Spleen (tissue), 11 donors: ENCODE measurements around the gene ITSN1. TPM values are rescaled to one million over a fixed set of nuclear protein-coding genes. Genes with fewer than 3 reads are reported as not detected.
A peak's percentile ranks its signal among the peaks of the same experiment; 100 is the strongest.

Source experiments
- DNase-seq: peaks from one replicate; pipeline ENCODE4 v3.0.0-alpha.2; 2020
- H3K27ac ChIP-seq, 8 donors: fragments of 200-600 bp; sonication (generic) in 7 of 8; 1 replicate in 4 of 8; 2 replicates in 4 of 8; pipeline versions ENCODE4 v1.5.0 to v1.8.0; 2016 to 2021; ENCODE audit warnings: inconsistent platforms in 4 of 8, mild to moderate bottlenecking in 4 of 8, moderate library complexity in 1 of 8
- H3K27me3 ChIP-seq, 7 donors: fragments of 200-600 bp; sonication (generic) in 6 of 7; replicated peaks in 1 of 7; 1 replicate in 4 of 7; 2 replicates in 3 of 7; pipeline versions ENCODE4 v1.5.0 to v1.8.0; 2016 to 2021; ENCODE audit warnings: inconsistent platforms in 3 of 7, mild to moderate bottlenecking in 1 of 7
- H3K36me3 ChIP-seq, 6 donors: fragments of 200-600 bp; sonication (generic) in 5 of 6; 1 replicate in 4 of 6; 2 replicates in 2 of 6; pipeline versions ENCODE4 v1.5.0 to v1.8.0; 2016 to 2021; ENCODE audit warnings: inconsistent platforms in 2 of 6
- H3K4me1 ChIP-seq, 6 donors: fragments of 200-600 bp; sonication (generic) in 5 of 6; 1 replicate in 3 of 6; 2 replicates in 3 of 6; pipeline versions ENCODE4 v1.5.0 to v1.8.0; 2016 to 2021; ENCODE audit warnings: inconsistent platforms in 3 of 6
- H3K4me3 ChIP-seq, 8 donors: fragments of 200-600 bp; sonication (generic) in 7 of 8; 1 replicate in 4 of 8; 2 replicates in 4 of 8; pipeline versions ENCODE4 v1.5.0 to v1.8.0; 2016 to 2021; ENCODE audit warnings: inconsistent platforms in 4 of 8, mild to moderate bottlenecking in 4 of 8, moderate library complexity in 2 of 8
- H3K9me3 ChIP-seq, 8 donors: fragments of 200-600 bp; sonication (generic) in 7 of 8; 1 replicate in 4 of 8; 2 replicates in 4 of 8; pipeline versions ENCODE4 v1.5.0 to v1.8.0; 2016 to 2021; ENCODE audit warnings: inconsistent platforms in 4 of 8
- CTCF ChIP-seq, 11 experiments: fragments of 200-600 bp in 7 of 11; fragments of 450-650 bp in 4 of 11; sonication (generic) in 4 of 11; IDR thresholded peaks in 8 of 11; conservative IDR thresholded peaks in 3 of 11; 1 replicate in 7 of 11; 2 replicates in 4 of 11; pipeline versions ENCODE4 v1.4.0 to v1.8.0; 2016 to 2021; ENCODE audit warnings: antibody characterized with exemption in 11 of 11, inconsistent platforms in 4 of 11, mild to moderate bottlenecking in 1 of 11
- POLR2A ChIP-seq, 3 donors: fragments of 450-650 bp; IDR thresholded peaks; one replicate each; pipeline ENCODE4 v1.5.1; 2017; ENCODE audit warnings: antibody characterized with exemption in 3 of 3, mild to moderate bottlenecking in 1 of 3
- POLR2AphosphoS5 ChIP-seq, 3 donors: sonication (generic); formaldehyde crosslinking; IDR thresholded peaks; one replicate each; pipeline ENCODE4 v1.5.1; 2017; ENCODE audit warnings: antibody characterized with exemption in 3 of 3
- WGBS, 5 donors: extraction: QIAGEN DNeasy Blood & Tissue Kit in 3 of 5; methylation state at CpG; one replicate each; pipeline versions ENCODE4 v1.1.5 to v1.1.7; 2013 to 2018; 5-methylcytosine and 5-hydroxymethylcytosine counted together
- intact Hi-C: fragments of 100-400 bp; cut with DNase I; formaldehyde crosslinking; loops from one replicate; pipeline ENCODE4 v1.15.0; 2023; ENCODE audit warnings: low total_unique reads
- polyA plus RNA-seq, 3 donors: library from polyadenylated mRNA; stranded (reverse); fragments of 200-250 nt; gene quantifications; one replicate each; pipeline ENCODE4 v1.2.1, GENCODE V29; 2013
- total RNA-seq, 7 donors: library from RNA; depleted of rRNA in 3 of 7; stranded (reverse); fragments of >200 nt in 3 of 7; fragmentation: NEBNext Ultra II Directional in 4 of 7; extraction: Animal tissue kit (Norgen Biotek cat#: 25700) in 4 of 7; gene quantifications; one replicate each; pipeline versions ENCODE4 v1.1.0 to v1.2.1, GENCODE V29; 2016 to 2021
- donor health status: healthy with polysubstance abuse.
- donor health status: DM: no; HTN: no; CAD: no; lungs with moderate emphysema.
- donor health status: DM: no; HTN: no; CAD: no.
- donor health status: Bipolar disorder and iron deficiency.
- donor health status: healthy.
- donor health status: DM: no; HTN: no; CAD: no.
- donor health status: DM: yes; HTN: yes; CAD: no.

Gene ITSN1
- total and polyA plus RNA-seq, 10 donors: 4.1 to 89.0 (median 42.6) TPM

- intact Hi-C loops: no loop called here
- Histone ChIP-seq H3K27me3 (peaks cover 0 to 26% (median 3%) of the 10 kb centered on the region in 7 donors), H3K36me3 (no peaks in the 10 kb centered on the region), H3K4me3 (peak within 1 kb of the TSS; percentile 77 to 100 (median 94)), H3K9me3 (no peaks in the 10 kb centered on the region), H3K27ac (peak within 1 kb of the TSS; percentile 79 to 94 (median 91)), H3K4me1 (peaks cover 3 to 73% (median 39%) of the 10 kb centered on the region in 6 donors)
- peak; percentile 100 for DNase-seq
- WGBS, 5 donors: 0 to 1% (median 0%) methylated on average over 21 to 38 of the region's 38 CpGs
- TF ChIP-seq CTCF (IDR thresholded peaks at IDR 0.05 in 8 of 11, conservative IDR thresholded peaks at IDR 0.05 in 3 of 11) (peak in 3 of 11 experiments; percentile 13 to 29 (median 24)), POLR2A (IDR thresholded peaks at IDR 0.05) (no peak), POLR2AphosphoS5 (IDR thresholded peaks at IDR 0.05) (peak; percentile 89 to 93 (median 91))
Observed at GRCh38 chr21:33641352-33642026, 812 bp upstream of the ITSN1 start, which contains the start of gene CRYZL1. CRYZL1 (minus strand) TSS chr21:33641741; CDS start chr21:33631551, 10,190 bp downstream.

- peak; percentile 89 for DNase-seq
- intact Hi-C loops: no loop called here
- Histone ChIP-seq H3K27ac (peak overlapping the region; percentile 67 to 94 (median 91)), H3K36me3 (no peaks in the 10 kb centered on the region), H3K9me3 (no peaks in the 10 kb centered on the region), H3K27me3 (peaks cover 0 to 26% (median 3%) of the 10 kb centered on the region in 7 donors), H3K4me3 (peak overlapping the region; percentile 77 to 100 (median 94)), H3K4me1 (peaks cover 3 to 64% (median 41%) of the 10 kb centered on the region in 6 donors)
- TF ChIP-seq POLR2AphosphoS5 (IDR thresholded peaks at IDR 0.05): peak in 2 of 3 donors; percentile 34 to 57
- TF ChIP-seq CTCF (IDR thresholded peaks at IDR 0.05 in 8 of 11, conservative IDR thresholded peaks at IDR 0.05 in 3 of 11): no peak
- no peak for TF ChIP-seq POLR2A (IDR thresholded peaks at IDR 0.05)
- 0 to 1% (median 1%) methylated on average over 26 to 78 of the region's 78 CpGs for WGBS, 5 donors
Observed at GRCh38 chr21:33642896-33643657, 776 bp downstream of the ITSN1 start.

- no peak for TF ChIP-seq CTCF (IDR thresholded peaks at IDR 0.05 in 8 of 11, conservative IDR thresholded peaks at IDR 0.05 in 3 of 11)
- H3K9me3 ChIP-seq: no peaks in the 10 kb centered on the region
- peaks cover 0 to 26% (median 3%) of the 10 kb centered on the region in 7 donors for H3K27me3 ChIP-seq
- WGBS, 5 donors: 32 to 40% (median 36%) methylated on average over 7 of the region's 7 CpGs
- H3K4me3 ChIP-seq: peak overlapping the region; percentile 77 to 100 (median 94)
- DNase-seq: no peak
- intact Hi-C loops: no loop called here
- H3K36me3 ChIP-seq: no peaks in the 10 kb centered on the region
- H3K4me1 ChIP-seq: peaks cover 3 to 64% (median 40%) of the 10 kb centered on the region in 6 donors
- H3K27ac ChIP-seq: peak overlapping the region; percentile 67 to 94 (median 91)
Observed at GRCh38 chr21:33643658-33644311, 1.5 kb downstream of the ITSN1 start.
